Pons (tissue), 1 donor: ENCODE measurements around the gene IL10.

Source experiments
- DNase-seq: peaks from one replicate; pipeline ENCODE4 v3.0.0-alpha.2; 2016; ENCODE audit warnings: low spot score

The IL10 gene

GRCh38 chr1:206772243-206772937 is at the start of gene IL10:
TSS of gene IL10 (minus strand) at chr1:206772494. CDS start at chr1:206772435, 59 bp downstream.
- peak; percentile 59 for DNase-seq

GRCh38 chr1:206821493-206821892 is 49.2 kb upstream of the IL10 start:
- no peak for DNase-seq

GRCh38 chr1:206816390-206817287 is 44.3 kb upstream of the IL10 start:
- DNase-seq = no peak

DNA sequence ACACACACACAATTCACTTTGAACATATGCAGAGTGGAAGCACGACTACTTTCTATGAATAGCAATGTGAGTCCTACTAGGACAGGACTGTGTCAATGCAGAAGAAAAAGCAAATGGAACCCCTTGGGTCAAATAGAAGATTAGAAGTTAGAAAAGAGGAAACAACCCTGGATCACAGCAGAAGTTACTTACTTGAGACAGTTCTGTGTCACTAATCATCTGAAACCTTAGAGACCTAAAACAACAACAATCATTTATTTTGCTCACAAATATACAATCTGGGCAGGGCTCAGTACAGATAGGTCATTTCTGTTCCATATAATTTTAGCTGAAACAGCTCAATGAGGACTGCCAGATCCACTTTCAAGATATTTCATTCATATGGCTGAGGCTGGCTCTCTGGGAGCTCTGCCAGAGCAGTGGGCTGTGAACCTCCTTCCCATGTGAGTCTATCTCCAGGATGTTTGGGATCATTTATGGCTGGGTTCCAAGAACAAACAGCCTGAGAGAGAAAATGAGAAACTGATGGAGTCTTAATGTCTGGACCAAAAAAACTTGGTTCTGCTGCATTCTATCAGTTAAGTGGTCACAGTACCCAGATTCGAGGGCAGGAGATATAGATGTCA is 42.5 kb upstream of the IL10 start:
- no peak for DNase-seq

DNA sequence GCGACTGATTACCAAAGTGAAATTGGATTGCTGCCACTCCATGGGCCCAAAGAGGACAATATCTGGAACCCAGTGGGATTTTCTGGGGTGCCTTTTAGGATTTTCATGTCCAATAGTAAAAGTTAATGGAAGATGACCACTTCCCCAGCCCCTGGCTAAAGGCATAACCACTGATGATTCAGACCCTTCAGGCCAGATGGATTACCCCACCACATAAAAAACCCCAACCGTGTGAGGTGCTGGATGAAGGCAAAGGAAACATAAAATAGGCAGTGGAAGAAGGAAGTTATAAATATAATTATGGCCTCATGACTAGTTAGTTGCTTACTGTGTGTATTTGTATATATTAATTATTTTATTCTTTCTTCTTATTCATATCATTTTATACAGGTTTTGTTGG is 40.2 kb upstream of the IL10 start:
- DNase-seq = no peak

- DNase-seq = no peak
Observed at GRCh38 chr1:206809504-206810084, 37.3 kb upstream of the IL10 start.

DNA sequence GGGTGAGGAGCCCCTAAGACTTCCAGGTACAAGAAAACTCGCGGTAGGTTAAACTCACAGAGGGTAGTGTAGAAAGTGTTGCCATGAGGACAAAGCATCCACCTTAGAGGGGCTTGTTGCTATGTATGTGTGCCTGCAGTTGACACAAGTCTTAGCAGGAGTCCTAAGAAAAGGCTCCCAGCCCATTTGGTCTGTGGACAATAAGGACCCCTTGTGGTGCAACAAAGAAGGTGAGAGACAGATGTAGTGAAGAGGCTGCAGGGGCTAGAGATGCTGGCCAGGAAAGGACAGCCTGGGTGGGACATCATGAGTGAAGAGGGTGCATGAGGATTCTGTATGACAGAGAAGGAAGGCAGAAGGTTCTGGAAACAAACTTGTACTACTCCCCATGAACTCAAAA is 36.3 kb upstream of the IL10 start:
- DNase-seq = peak; percentile 19

DNA sequence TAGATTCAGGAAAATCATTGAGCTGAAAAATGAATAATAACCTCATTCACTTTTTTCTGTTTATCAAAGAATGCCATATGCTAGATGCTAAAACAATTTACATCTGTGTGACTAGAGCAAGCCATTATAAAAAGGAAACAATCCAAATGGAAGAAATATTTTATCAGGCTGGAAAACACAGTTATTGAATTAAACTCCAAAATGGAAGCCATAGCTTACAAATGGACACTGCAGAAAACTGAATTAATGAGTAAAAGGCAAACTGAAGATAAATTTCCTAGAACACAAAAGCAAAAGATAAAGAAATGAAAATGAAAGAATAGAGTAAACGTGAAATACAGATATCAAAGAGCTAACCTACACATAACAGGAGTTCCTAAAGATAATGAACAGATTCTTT is 33.1 kb upstream of the IL10 start:
- no peak for DNase-seq

GRCh38 chr1:206804156-206804737 is 32.0 kb upstream of the IL10 start:
- no peak for DNase-seq

- DNase-seq = no peak
Observed at GRCh38 chr1:206803221-206803730, 31.0 kb upstream of the IL10 start.

DNA sequence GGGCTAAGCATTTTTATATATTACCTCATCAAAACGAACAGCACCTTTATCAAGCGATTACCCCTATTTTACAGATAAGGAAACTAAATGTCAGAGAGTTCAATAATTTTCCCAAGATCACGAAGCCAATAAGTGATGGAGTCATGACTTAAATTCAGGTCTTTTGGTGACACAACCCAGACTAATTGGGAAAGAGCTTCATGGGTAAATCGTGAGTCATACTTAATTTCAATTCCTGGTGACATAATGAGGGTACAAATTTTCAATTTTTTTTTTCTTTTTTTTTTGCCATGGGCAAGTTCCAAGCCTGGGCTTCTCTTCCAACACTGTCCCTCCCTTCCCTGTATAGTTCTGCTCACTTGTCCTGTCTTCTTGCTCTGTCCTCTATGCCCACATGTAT is 30.1 kb upstream of the IL10 start:
- DNase-seq = no peak

DNA sequence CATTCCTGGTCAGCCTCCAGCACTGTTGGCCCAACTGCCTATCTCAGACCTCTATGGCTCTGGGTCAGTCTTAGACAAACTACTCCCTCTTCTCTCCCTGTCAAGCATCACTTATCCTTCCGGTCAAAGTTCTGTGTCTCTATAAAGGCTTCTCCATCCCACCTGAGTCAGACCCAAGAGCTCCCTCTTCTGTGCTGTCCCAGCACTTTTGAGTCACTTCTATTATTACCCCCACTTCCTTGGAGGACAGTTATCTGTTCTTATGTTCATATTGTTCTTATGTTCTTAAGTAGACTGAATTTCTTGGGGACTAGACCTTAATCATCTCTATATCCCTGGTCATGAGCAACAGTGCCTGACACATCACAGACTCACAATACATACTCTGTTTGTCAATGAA is 29.2 kb upstream of the IL10 start:
- no peak for DNase-seq

DNA sequence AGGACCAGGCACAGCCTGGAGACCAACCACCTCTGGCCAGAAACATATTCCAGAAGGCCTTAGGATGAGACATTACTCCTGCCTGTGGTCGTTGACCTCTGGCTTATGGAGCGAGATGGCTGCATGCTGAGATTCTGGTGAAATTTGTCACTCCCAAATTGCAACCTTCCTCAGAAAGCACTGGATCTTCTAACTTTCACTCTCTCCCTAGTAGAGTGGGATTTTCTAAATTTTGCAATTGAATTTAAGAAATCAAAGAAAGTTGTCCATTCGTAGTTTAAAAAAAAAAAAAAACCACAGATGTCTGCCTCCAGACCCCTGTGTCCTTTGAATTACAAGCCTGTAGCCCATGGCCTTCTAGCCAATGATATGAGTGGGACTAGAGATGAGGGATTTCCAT is 28.6 kb upstream of the IL10 start:
- no peak for DNase-seq

DNA sequence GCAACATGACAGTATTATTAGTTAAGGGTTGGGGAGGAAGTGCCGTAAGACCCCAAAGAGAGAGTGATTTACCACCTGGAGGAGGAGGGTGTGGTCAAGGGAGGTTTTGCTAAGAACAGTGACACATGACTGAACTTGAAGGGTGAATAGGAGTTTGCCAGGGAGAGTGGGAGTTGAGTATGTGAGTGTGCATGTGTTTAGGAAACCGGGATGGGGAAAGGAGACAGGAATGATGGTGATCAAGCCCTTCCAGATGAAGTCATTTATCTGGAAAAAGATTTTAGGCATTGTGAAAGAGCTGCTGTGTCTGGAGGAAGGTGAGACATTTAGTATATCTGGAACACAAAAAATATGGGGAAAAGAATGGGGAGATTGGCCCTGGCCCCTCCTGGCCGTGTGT is 28.1 kb upstream of the IL10 start:
- DNase-seq = no peak

DNA sequence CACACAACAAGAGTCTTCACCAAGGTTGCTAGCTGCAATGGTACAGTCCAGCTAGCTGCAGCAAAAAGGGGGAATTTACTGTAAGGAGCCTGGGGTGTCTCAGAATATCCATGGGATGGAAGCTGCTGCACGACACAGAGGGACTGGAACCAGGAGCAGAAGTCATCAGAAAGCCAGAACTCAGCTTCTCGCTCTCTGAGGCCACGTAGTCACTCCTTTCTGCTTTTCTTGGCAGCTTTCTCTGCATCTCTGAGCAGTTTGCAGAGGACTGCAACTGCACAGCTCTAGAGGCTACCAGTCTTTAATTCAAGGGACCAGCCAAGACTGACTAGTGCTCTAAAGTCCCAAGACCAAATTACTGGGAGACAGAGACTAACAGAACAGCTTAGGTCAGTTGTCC is 27.0 kb upstream of the IL10 start:
- DNase-seq = no peak

DNA sequence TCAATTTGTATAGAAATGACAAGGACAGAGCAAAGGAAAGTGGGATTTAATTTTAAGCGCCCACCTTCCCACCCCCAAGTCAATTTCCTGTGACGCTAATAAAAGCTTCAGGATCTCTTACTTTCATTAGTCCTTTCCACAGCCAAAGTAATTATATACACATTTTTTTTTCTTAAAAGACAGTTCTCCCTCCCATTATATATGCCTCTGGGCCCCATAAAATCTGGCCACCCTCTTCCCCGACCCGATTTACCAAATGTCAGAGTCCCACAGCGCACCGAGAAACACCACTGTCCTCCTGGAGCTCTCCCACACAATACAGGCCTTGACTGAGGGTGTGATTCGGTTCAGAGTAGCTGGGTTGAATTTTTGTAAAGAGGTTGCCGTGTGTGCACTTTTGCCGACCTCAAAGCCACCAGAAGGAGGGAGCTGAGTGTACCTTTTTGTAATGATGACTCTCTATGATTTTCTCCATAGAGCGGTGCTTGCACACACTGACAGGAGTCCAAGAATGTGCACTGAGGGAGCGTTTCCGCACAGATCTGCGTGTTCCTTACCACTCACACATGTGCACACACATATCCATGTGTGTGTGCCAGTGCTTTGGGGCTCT is 26.2 kb upstream of the IL10 start:
- no peak for DNase-seq

DNA sequence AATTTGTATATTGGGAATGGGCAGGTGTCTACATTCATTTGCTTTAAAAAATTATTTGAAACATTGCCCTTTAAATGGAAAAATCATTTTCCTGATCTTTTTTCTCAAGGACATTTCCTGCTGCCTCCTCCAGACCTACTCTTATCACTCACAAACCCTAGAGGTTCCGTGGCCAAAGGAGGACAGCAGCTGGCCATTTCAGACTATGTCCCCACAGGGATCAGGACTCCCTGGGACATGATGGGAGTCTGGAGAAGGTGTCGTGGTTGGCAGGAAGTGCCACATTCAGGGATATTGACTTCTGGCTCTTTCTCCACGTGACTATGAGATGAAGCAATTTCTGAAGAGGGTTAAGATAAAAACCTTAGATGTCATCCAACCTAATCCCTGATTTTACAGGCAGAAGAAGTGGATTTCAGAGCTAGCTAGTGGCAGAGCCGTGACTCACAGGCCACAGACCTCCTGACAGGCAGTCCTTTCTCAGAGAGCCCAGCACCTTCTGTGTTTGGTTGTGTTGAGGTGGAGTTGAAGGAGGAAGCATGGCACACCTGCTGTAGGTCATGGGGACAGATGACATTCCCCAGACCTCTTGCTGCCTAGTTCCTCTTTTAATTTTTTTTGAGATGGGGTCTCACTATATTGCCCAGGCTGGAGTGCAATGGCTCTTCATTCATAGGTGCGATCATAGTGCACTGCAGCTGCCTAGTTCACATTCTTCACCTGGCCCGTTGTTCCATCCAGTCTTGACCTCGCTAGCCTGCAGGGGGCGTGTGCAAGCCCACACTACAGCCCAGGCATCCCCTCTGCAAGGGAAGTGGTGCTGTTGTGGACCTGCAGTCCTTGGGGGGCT is 25.5 kb upstream of the IL10 start:
- no peak for DNase-seq

- DNase-seq = no peak
Observed at GRCh38 chr1:206796981-206797402, 24.7 kb upstream of the IL10 start.

DNA sequence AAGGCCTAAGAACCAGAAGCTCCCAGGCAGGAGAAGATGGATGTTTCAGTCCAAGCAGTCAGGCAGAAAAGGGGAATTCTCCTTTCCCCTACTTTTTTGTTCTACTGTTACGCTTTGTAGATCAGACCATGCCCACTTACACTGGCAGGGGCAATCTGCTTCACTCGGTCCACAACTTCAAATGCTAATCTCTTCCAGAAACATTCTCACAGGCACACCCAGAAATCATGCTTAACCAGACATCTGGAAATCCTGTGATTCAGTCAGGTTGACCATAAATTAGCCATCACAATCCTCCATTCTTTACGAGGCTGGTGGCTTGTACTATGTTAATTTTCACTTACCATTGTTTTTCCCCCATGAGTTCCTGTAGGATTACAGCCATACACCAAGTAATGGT is 23.8 kb upstream of the IL10 start:
- DNase-seq = no peak

DNA sequence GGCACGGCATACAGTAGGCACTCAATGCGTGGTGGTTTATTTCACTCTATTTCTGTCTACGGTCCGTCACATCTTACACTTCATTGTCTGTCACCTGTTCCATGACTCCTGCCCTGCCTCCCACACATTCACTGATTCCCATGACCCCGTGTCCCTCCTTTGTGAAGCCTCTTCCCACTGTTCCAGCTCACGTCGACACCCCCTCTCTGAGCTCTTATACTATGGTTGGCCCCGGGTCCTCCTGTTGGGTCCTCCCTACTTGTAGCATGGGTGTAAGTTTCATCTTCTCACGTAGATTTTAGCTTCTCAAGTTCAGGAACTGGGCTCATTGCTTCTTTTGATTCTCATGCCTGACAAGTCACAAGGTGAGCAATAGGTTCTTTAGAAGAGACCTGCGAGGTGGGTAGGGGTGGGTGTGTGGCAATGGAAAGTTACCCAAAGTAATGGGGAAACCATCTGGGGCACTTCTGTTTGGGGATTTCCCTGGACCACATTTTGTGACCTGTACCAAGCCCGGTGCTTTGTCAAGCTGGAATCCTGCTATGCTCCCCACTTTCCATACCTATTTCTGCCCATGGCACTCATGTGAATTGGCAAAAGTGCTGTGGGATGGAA is 22.1 kb upstream of the IL10 start:
- no peak for DNase-seq
